Transverse colon (tissue), 4 donors: Measurements from ENCODE around the gene KCNK15. TPM values are rescaled to one million over a fixed set of nuclear protein-coding genes. Genes with fewer than 3 reads are reported as not detected.

Experiments used
- DNase-seq: peaks from one replicate; pipeline ENCODE4 v3.0.0-alpha.2; 2019
- H3K27ac ChIP-seq, 4 donors: fragments of 200-600 bp; sonication (generic); 2 replicates each; pipeline ENCODE4 v1.5.1; 2016 to 2018; ENCODE audit warnings: inconsistent platforms in 4 of 4
- H3K27me3 ChIP-seq: fragments of 200-600 bp; sonication (generic); 2 replicates; pipeline ENCODE4 v1.5.1; 2017; ENCODE audit warnings: inconsistent platforms
- H3K36me3 ChIP-seq, 4 donors: fragments of 200-600 bp; sonication (generic); 2 replicates each; pipeline ENCODE4 v1.5.1; 2017 to 2019; ENCODE audit warnings: inconsistent platforms in 4 of 4
- H3K4me1 ChIP-seq, 4 donors: fragments of 200-600 bp; sonication (generic); 2 replicates each; pipeline ENCODE4 v1.5.1; 2017 to 2020; ENCODE audit warnings: inconsistent platforms in 4 of 4
- H3K4me3 ChIP-seq, 4 donors: fragments of 200-600 bp; sonication (generic); 1 replicate in 1 of 4; 2 replicates in 3 of 4; pipeline versions ENCODE4 v1.5.1 to v1.6.1; 2017 to 2019; ENCODE audit warnings: inconsistent platforms in 4 of 4
- H3K9me3 ChIP-seq, 2 donors: fragments of 200-600 bp; sonication (generic); 2 replicates each; pipeline ENCODE4 v1.5.1; 2017 to 2019; ENCODE audit warnings: inconsistent platforms in 2 of 2
- EP300 ChIP-seq: sonication (generic); formaldehyde crosslinking; IDR thresholded peaks from one replicate; pipeline ENCODE4 v1.6.1; 2017; ENCODE audit warnings: antibody characterized with exemption, low read depth
- POLR2A ChIP-seq: fragments of 450-650 bp; IDR thresholded peaks from one replicate; pipeline ENCODE4 v1.6.1; 2016; ENCODE audit warnings: antibody characterized with exemption, mild to moderate bottlenecking, moderate library complexity
- POLR2AphosphoS5 ChIP-seq, 3 donors: sonication (generic); formaldehyde crosslinking; IDR thresholded peaks; one replicate each; pipeline ENCODE4 v1.6.1; 2016; ENCODE audit warnings: antibody characterized with exemption in 3 of 3
- WGBS, 2 donors: methylation state at CpG; one replicate each; pipeline ENCODE4 v1.1.5; 2018; ENCODE audit warnings: low coverage in 1 of 2; 5-methylcytosine and 5-hydroxymethylcytosine counted together
- in situ Hi-C, 4 donors: fragments of 200-750 bp; cut with MboI; loops; one replicate each; pipeline versions ENCODE4 v1.15.0 to v1.15.1; 2017; ENCODE audit warnings: low sequenced_read_pairs in 3 of 4, low pct_ligation_motif_present in 1 of 4, low pct_unique_long_range_greater_than_20kb in 1 of 4
- intact Hi-C: fragments of 100-400 bp; cut with DNase I; formaldehyde crosslinking; loops from one replicate; pipeline ENCODE4 v1.15.1; 2023; ENCODE audit warnings: low total_unique reads
- total RNA-seq, 4 donors: library from RNA; depleted of rRNA; stranded (reverse); fragments of >200 nt; gene quantifications; one replicate each; pipeline ENCODE4 v1.1.0, GENCODE V29; 2016
- TF ChIP-seq, protein P1 (sequence below), 5 experiments: fragments of 200-600 bp in 3 of 5; fragments of 450-650 bp in 2 of 5; sonication (generic) in 3 of 5; IDR thresholded peaks; 1 replicate in 2 of 5; 2 replicates in 3 of 5; pipeline ENCODE4 v1.5.1; 2016 to 2017; ENCODE audit warnings: antibody characterized with exemption in 5 of 5, inconsistent platforms in 3 of 5, mild to moderate bottlenecking in 2 of 5, moderate library complexity in 1 of 5

The KCNK15 gene
- total RNA-seq, 4 donors from 2014 or later: 0.27 to 1.3 TPM; not detected in 2

DNA sequence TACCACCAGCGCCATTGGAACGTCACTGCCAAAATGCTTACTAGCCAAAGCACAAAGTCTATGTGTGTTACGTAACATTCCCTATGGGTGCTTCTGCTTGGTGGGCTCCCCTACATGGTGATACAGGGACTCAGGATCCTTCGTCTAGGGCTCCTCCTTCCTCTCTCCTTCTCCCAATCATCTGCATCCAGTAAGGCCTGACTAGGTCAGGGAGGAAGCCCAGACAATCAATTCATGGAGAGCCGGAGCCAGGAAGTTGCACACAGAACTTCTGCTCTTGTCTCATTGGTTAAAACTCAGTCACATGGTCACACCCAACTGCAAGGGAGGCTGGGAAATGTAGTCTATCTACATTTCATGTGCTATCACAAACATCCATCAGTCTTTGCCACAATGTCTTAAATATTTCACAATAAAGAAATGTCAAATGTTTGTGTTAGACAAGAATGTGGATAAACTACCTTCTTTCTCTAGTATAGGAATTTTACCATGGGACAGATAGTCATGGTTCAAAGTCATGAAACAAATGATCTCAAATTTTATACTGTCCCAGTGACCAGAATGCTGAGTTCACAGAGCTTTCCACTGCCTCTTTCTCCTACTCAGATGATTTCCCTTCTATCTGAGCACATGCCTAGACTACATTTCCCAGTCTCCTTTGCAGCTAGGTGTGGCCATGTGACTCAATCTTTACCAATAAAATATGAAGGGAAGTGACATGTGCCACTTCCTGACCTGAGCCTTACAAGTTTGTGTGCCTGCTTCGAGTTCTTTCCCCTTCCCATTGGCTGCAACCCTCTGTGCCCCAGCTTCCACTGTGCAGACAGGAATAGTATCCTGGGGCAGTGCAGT lies 9.3 kb upstream of the KCNK15 start:
- H3K4me1 ChIP-seq: no peaks in the 10 kb centered on the region
- TF ChIP-seq EP300: no peak
- peak in 1 of 3 donors; percentile 46 for TF ChIP-seq POLR2AphosphoS5 (IDR thresholded peaks at IDR 0.05)
- H3K4me3 ChIP-seq: no peak overlapping the region
- H3K27me3 ChIP-seq: no peaks in the 10 kb centered on the region
- no peaks in the 10 kb centered on the region for H3K9me3 ChIP-seq
- DNase-seq: peak; percentile 44
- no peak overlapping the region for H3K27ac ChIP-seq
- in situ Hi-C loops: loop anchor here in 1 of 4 donors (5.0 kb wide), 1 partner anchor 54 kb away; no protein-coding TSS in a partner anchor
- no peaks in the 10 kb centered on the region for H3K36me3 ChIP-seq
- 38 to 58% methylated on average over 4 to 6 of the region's 6 CpGs for WGBS, 2 donors
- intact Hi-C loops: loop anchor here (5.0 to 10.0 kb wide), 2 partner anchors 204 to 352 kb away; no protein-coding TSS in a partner anchor

DNA sequence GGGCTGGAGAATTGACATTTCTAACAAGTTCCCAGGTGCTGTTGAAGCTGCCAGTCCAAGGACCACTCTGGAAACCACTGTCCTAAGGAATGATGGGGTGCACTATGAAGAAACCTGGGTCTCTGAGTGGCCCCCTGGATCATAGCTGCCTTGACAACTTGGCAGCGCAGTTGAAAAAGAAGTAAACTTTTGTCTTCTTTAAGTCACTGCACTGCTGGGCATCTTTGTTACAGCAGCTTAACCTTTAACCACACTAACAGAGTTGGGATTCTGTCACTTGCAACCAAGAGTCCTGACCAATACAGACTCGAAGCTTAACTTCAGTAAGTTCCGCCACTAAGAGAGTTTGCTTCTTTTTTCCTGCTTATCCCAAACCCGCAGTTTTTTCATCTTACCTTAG lies 8.5 kb upstream of the KCNK15 start:
- Histone ChIP-seq H3K27me3 (no peaks in the 10 kb centered on the region), H3K9me3 (no peaks in the 10 kb centered on the region), H3K4me3 (no peak overlapping the region), H3K4me1 (no peaks in the 10 kb centered on the region), H3K27ac (no peak overlapping the region), H3K36me3 (no peaks in the 10 kb centered on the region)
- in situ Hi-C loops (loop anchor here in 1 of 4 donors (5.0 kb wide), 1 partner anchor 55 kb away; no protein-coding TSS in a partner anchor), intact Hi-C loops (loop anchor here (5.0 to 10.0 kb wide), 2 partner anchors 205 to 352 kb away; no protein-coding TSS in a partner anchor)
- DNase-seq: no peak
- TF ChIP-seq, protein P1, sequence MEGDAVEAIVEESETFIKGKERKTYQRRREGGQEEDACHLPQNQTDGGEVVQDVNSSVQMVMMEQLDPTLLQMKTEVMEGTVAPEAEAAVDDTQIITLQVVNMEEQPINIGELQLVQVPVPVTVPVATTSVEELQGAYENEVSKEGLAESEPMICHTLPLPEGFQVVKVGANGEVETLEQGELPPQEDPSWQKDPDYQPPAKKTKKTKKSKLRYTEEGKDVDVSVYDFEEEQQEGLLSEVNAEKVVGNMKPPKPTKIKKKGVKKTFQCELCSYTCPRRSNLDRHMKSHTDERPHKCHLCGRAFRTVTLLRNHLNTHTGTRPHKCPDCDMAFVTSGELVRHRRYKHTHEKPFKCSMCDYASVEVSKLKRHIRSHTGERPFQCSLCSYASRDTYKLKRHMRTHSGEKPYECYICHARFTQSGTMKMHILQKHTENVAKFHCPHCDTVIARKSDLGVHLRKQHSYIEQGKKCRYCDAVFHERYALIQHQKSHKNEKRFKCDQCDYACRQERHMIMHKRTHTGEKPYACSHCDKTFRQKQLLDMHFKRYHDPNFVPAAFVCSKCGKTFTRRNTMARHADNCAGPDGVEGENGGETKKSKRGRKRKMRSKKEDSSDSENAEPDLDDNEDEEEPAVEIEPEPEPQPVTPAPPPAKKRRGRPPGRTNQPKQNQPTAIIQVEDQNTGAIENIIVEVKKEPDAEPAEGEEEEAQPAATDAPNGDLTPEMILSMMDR (IDR thresholded peaks at IDR 0.05): no peak
- TF ChIP-seq POLR2AphosphoS5 (IDR thresholded peaks at IDR 0.05) (no peak), EP300 (no peak), POLR2A (no peak)
- WGBS, 2 donors: 97 to 100% methylated on average over 1 to 4 of the region's 4 CpGs

DNA sequence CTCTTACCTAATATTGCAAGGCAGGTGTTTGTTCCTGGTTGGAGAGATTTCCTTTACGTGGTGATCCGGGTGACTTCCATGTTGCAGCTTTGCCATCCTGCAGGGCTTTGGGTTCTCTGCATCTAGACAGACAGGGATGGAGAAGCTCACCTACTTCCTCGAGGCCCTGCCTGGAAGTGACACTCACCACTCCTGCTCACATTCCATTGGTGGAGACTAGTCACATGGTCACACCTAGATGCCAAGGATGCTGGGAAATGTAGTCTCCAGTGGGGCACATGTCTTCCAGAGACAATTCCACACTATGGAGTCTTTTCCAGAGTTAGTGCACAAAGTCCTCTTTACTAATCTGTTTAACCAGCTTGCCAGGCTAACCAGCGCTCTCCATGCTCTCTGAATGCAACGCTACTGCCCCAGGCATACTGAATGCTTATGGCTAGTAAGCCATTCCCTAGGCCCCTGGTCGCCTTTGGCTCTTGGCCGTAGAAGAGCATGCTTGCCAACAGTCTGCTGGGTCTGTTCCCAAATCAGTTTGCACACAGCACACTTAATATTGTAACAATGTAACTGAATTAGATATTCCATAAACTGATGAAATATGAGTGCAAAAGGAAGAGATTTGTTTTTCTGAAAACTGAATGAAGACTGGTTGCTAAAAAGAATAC lies 6.7 kb upstream of the KCNK15 start:
- intact Hi-C loops (loop anchor here (5.0 to 10.0 kb wide), 2 partner anchors 207 to 354 kb away; no protein-coding TSS in a partner anchor), in situ Hi-C loops (loop anchor here in 1 of 4 donors (5.0 kb wide), 1 partner anchor 57 kb away; no protein-coding TSS in a partner anchor)
- Histone ChIP-seq H3K4me3 (no peak overlapping the region), H3K9me3 (no peaks in the 10 kb centered on the region), H3K4me1 (no peaks in the 10 kb centered on the region), H3K36me3 (no peaks in the 10 kb centered on the region), H3K27me3 (peaks cover 6% of the 10 kb centered on the region), H3K27ac (no peak overlapping the region)
- WGBS, 2 donors: 74% methylated on average over 5 to 7 of the region's 7 CpGs
- TF ChIP-seq, protein P1 (IDR thresholded peaks at IDR 0.05): no peak
- TF ChIP-seq POLR2AphosphoS5 (IDR thresholded peaks at IDR 0.05) (no peak), POLR2A (no peak), EP300 (no peak)
- peak; percentile 42 for DNase-seq

DNA sequence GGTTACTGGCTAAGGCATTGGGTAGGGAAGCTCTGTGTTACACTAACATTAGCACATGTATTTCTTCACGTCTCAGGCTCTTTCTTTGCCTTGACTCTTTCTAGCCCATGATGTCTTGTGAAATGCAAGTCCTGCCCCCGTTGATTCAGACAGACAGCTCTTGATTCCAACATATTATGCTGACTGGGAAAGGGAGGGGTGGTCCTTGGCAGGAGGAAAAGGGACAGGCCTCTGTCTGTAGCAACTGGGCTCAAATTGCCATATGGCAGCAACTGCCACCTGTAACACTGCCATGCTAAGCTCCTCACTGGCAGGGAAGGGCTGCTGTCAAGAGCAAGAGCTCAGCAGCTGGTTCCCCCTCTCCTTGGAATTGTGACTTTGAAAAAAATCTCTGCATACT lies 5.7 kb upstream of the KCNK15 start:
- WGBS, 2 donors: 50 to 74% methylated on average over 2 of the region's 2 CpGs
- in situ Hi-C loops: loop anchor here in 3 of 4 donors (5.0 to 10.0 kb wide), 3 partner anchors 58 to 135 kb away; no protein-coding TSS in a partner anchor
- H3K27ac ChIP-seq: no peak overlapping the region

More for the DNA sequence above, 5.7 kb upstream of the KCNK15 start:
- no peaks in the 10 kb centered on the region for H3K36me3 ChIP-seq
- TF ChIP-seq, protein P1 (IDR thresholded peaks at IDR 0.05): no peak
- TF ChIP-seq EP300: no peak
- no peak for TF ChIP-seq POLR2AphosphoS5 (IDR thresholded peaks at IDR 0.05)
- TF ChIP-seq POLR2A: no peak
- intact Hi-C loops: loop anchor here (5.0 to 10.0 kb wide), 2 partner anchors 208 to 355 kb away; no protein-coding TSS in a partner anchor
- DNase-seq: no peak
- H3K4me1 ChIP-seq: no peaks in the 10 kb centered on the region
- H3K27me3 ChIP-seq: peaks cover 15% of the 10 kb centered on the region
- H3K9me3 ChIP-seq: no peaks in the 10 kb centered on the region
- no peak overlapping the region for H3K4me3 ChIP-seq
